ENCODE results near the gene DNHD1. TPM values are rescaled to one million over a fixed set of nuclear protein-coding genes. Genes with fewer than 3 reads are reported as not detected.

Gene DNHD1
- total and polyA plus RNA-seq, 2 of the 13 experiments (the other 11 are each of a cell fraction or from before 2014, with no cell fraction given), result 2.7 to 9.3 TPM

DNA sequence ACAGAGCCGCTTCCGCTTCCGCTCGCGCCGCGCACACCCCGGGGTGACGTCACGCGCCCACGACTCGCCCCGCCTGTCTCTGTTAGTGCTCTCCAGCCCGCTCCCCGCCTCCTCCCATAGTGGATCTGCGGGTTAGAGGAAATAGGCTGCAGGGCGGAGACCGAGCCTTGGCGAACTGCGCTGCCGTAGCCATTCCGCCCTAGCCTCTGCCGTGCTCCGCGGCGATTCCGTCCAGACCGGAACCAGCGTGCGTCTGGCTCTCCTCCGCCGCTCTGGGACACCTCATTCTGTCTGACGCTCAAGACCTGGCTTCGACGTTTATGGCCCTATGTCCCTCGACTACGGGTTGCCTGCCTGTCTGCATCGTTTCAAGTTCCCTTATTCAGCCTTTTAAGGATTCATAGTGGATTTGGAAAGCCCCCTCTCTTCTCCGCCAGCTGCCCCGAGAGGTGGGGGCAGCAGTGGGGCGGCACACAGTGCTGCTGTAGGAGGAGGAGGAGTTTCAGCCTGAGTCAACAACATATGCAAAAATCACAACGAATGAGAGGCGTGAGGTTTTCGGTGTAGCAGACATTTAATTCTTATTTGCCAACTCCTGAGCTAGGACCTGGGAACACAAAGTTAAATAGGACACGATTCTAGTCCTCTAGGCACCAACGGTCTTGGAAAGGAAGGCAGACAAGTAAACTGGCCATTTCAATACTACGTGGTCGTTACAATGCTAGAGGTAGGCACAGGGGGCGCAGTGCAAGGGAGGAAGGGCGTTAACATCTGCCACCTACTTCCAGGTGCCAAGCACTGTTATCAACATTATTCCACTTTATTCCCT lies 115.3 kb downstream of the DNHD1 start, which contains the start of gene TAF10 (continued):
- TF ChIP-seq GABPB1 (CRISPR knock-in tag; IDR thresholded peaks at IDR 0.05) (peak; percentile 92), GTF3A (CRISPR knock-in tag; conservative IDR thresholded peaks at IDR 0.05) (peak; percentile 86; the same call in 1 of the 2 replicates), SNAPC2 (CRISPR knock-in tag; IDR thresholded peaks at IDR 0.05) (peak; percentile 91), ZBTB46 (CRISPR knock-in tag; IDR thresholded peaks at IDR 0.05; ENCODE audit: borderline replicate concordance) (no peak; the same call in 1 of the 2 replicates), ZIK1 (CRISPR knock-in tag; IDR thresholded peaks at IDR 0.05; ENCODE audit: borderline replicate concordance, low read depth) (peak; percentile 62; the same call in 1 of the 2 replicates), ARNTL (CRISPR knock-in tag; IDR thresholded peaks at IDR 0.05) (peak; percentile 79), FOXM1 (CRISPR knock-in tag; IDR thresholded peaks at IDR 0.05) (no peak), KLF6 (CRISPR knock-in tag; IDR thresholded peaks at IDR 0.05) (0 out of 2 replicates have a peak, but pooled peaks have one; percentile 49), MZF1 (CRISPR knock-in tag; IDR thresholded peaks at IDR 0.05; ENCODE audit: borderline replicate concordance) (0 out of 2 replicates have a peak, but pooled peaks have one; percentile 76), SIN3A (IDR thresholded peaks at IDR 0.05; ENCODE audit: borderline replicate concordance, low read depth, low read length) (peak; percentile 84), KLF13 (CRISPR knock-in tag; IDR thresholded peaks at IDR 0.05) (no peak), ZNF781 (CRISPR knock-in tag; IDR thresholded peaks at IDR 0.05; ENCODE audit: borderline replicate concordance, not compliant biosample characterization) (peak; percentile 93), HOXA5 (CRISPR knock-in tag; IDR thresholded peaks at IDR 0.05) (0 out of 2 replicates have a peak, but pooled peaks have one; percentile 44), ATRX (CRISPR knock-in tag; IDR thresholded peaks at IDR 0.05; ENCODE audit: borderline replicate concordance) (no peak), SUZ12 (IDR thresholded peaks at IDR 0.05; ENCODE audit: low read depth, low read length) (no peak)
- TF ChIP-seq, protein P1, sequence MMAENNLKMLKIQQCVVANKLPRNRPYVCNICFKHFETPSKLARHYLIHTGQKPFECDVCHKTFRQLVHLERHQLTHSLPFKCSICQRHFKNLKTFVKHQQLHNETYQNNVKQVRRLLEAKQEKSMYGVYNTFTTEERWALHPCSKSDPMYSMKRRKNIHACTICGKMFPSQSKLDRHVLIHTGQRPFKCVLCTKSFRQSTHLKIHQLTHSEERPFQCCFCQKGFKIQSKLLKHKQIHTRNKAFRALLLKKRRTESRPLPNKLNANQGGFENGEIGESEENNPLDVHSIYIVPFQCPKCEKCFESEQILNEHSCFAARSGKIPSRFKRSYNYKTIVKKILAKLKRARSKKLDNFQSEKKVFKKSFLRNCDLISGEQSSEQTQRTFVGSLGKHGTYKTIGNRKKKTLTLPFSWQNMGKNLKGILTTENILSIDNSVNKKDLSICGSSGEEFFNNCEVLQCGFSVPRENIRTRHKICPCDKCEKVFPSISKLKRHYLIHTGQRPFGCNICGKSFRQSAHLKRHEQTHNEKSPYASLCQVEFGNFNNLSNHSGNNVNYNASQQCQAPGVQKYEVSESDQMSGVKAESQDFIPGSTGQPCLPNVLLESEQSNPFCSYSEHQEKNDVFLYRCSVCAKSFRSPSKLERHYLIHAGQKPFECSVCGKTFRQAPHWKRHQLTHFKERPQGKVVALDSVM (CRISPR knock-in tag; IDR thresholded peaks at IDR 0.05), result peak; percentile 52; the same call in 1 of the 2 replicates
- TF ChIP-seq, protein P2, sequence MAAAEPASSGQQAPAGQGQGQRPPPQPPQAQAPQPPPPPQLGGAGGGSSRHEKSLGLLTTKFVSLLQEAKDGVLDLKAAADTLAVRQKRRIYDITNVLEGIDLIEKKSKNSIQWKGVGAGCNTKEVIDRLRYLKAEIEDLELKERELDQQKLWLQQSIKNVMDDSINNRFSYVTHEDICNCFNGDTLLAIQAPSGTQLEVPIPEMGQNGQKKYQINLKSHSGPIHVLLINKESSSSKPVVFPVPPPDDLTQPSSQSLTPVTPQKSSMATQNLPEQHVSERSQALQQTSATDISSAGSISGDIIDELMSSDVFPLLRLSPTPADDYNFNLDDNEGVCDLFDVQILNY (CRISPR knock-in tag; conservative IDR thresholded peaks at IDR 0.05), result 0 out of 2 replicates have a peak, but pooled peaks have one; percentile 13
- TF ChIP-seq, protein P3, sequence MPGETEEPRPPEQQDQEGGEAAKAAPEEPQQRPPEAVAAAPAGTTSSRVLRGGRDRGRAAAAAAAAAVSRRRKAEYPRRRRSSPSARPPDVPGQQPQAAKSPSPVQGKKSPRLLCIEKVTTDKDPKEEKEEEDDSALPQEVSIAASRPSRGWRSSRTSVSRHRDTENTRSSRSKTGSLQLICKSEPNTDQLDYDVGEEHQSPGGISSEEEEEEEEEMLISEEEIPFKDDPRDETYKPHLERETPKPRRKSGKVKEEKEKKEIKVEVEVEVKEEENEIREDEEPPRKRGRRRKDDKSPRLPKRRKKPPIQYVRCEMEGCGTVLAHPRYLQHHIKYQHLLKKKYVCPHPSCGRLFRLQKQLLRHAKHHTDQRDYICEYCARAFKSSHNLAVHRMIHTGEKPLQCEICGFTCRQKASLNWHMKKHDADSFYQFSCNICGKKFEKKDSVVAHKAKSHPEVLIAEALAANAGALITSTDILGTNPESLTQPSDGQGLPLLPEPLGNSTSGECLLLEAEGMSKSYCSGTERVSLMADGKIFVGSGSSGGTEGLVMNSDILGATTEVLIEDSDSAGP (CRISPR knock-in tag; IDR thresholded peaks at IDR 0.05; ENCODE audit: borderline replicate concordance), result peak; percentile 93
- TF ChIP-seq, protein P4, sequence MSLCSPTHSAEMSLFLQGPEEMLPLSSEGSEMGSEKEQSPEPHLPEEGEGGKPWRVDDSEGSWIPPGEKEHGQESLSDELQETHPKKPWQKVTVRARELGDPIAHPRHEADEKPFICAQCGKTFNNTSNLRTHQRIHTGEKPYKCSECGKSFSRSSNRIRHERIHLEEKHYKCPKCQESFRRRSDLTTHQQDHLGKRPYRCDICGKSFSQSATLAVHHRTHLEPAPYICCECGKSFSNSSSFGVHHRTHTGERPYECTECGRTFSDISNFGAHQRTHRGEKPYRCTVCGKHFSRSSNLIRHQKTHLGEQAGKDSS (CRISPR knock-in tag; IDR thresholded peaks at IDR 0.05; ENCODE audit: borderline replicate concordance, low read depth), result peak; percentile 91

Measured in HepG2 (cell line).